SK-N-SH (cell line): ENCODE results near the gene ASTE1. TPM values are rescaled to one million over a fixed set of nuclear protein-coding genes. Genes with fewer than 3 reads are reported as not detected.

Experiments used
- CTCF ChIA-PET: fragments of 300-600, 350-600 bp; formaldehyde crosslinking; extraction: SDS; loops from one replicate; lab custom pipeline; 2021; lab: Yijun Ruan, JAX
- POLR2A ChIA-PET: fragments of 350-600 bp; sonication (Branson Sonifier 250); formaldehyde crosslinking; extraction: SDS; loops from one replicate; lab custom pipeline; 2020; ENCODE audit warnings: antibody characterized with exemption, inconsistent platforms; lab: Yijun Ruan, JAX
- DNase-seq: peaks from one replicate; pipeline ENCODE4 v3.0.0; 2012
- H2AFZ ChIP-seq: fragments of 200-600 bp; sonication (generic); 2 replicates; pipeline ENCODE4 v1.8.1; 2016; ENCODE audit warnings: antibody characterized with exemption, mild to moderate bottlenecking, low read depth
- H3F3A ChIP-seq: fragments of 200-600 bp; sonication (generic); replicated peaks from 2 replicates; pipeline ENCODE3; 2016; ENCODE audit warnings: antibody characterized with exemption, mild to moderate bottlenecking; ENCODE audit not compliant: insufficient read depth
- H3K27ac ChIP-seq, 2 experiments: fragments of 200-500 bp in 1 of 2; fragments of 200-600 bp in 1 of 2; sonication (Bioruptor generic) in 1 of 2; sonication (generic), shearing (Covaris generic) in 1 of 2; 2 replicates each; pipeline versions ENCODE4 v1.5.1 to v1.6.1; 2014 to 2016; ENCODE audit warnings: low read depth in 2 of 2, inconsistent platforms in 1 of 2, low read length in 1 of 2, mild to moderate bottlenecking in 1 of 2, mixed read lengths in 1 of 2
- H3K27me3 ChIP-seq: fragments of 200-600 bp; sonication (generic), shearing (Covaris generic); 2 replicates; pipeline ENCODE4 v1.6.1; 2016; ENCODE audit warnings: mixed run types; ENCODE audit not compliant: insufficient read depth
- H3K36me3 ChIP-seq, 2 experiments: fragments of 200-500 bp in 1 of 2; fragments of 200-600 bp in 1 of 2; sonication (Bioruptor generic) in 1 of 2; sonication (generic) in 1 of 2; replicated peaks in 1 of 2; 2 replicates each; pipeline versions ENCODE3 to v1.5.1; 2014 to 2016; ENCODE audit warnings: low read length in 1 of 2, mild to moderate bottlenecking in 1 of 2; ENCODE audit not compliant: insufficient read depth in 2 of 2, control insufficient read depth in 1 of 2
- H3K4me1 ChIP-seq, 2 experiments: fragments of 200-500 bp in 1 of 2; fragments of 200-600 bp in 1 of 2; sonication (Bioruptor generic) in 1 of 2; sonication (generic), shearing (Covaris generic) in 1 of 2; 2 replicates each; pipeline versions ENCODE4 v1.5.1 to v1.6.1; 2014 to 2016; ENCODE audit warnings: low read depth in 1 of 2, low read length in 1 of 2, mixed run types in 1 of 2; ENCODE audit not compliant: insufficient read depth in 2 of 2, control insufficient read depth in 1 of 2
- H3K4me2 ChIP-seq: fragments of 200-600 bp; sonication (generic), shearing (Covaris generic); 2 replicates; pipeline ENCODE4 v1.6.1; 2017; ENCODE audit warnings: mixed run types
- H3K4me3 ChIP-seq, 2 experiments: fragments of 200-500 bp in 1 of 2; fragments of 200-600 bp in 1 of 2; sonication (Bioruptor generic) in 1 of 2; sonication (generic), shearing (Covaris generic) in 1 of 2; 2 replicates each; pipeline versions ENCODE4 v1.5.1 to v1.8.1; 2014 to 2016; ENCODE audit warnings: low read depth in 2 of 2, inconsistent platforms in 1 of 2, low read length in 1 of 2, mild to moderate bottlenecking in 1 of 2, mixed read lengths in 1 of 2, moderate library complexity in 1 of 2
- H3K79me2 ChIP-seq: fragments of 200-600 bp; sonication (generic); 2 replicates; pipeline ENCODE4 v1.8.1; 2017; ENCODE audit warnings: mild to moderate bottlenecking; ENCODE audit not compliant: insufficient read depth
- H3K9ac ChIP-seq: fragments of 200-600 bp; sonication (generic); 2 replicates; pipeline ENCODE4 v1.6.1; 2017; ENCODE audit warnings: mixed run types
- H3K9me2 ChIP-seq: fragments of 200-600 bp; sonication (generic); 2 replicates; pipeline ENCODE4 v1.6.1; 2017; ENCODE audit warnings: mixed run types
- H3K9me3 ChIP-seq: fragments of 200-600 bp; sonication (generic); 2 replicates; pipeline ENCODE4 v1.6.1; 2017; ENCODE audit warnings: mixed run types, mild to moderate bottlenecking, moderate library complexity
- H4K20me1 ChIP-seq: fragments of 200-600 bp; sonication (generic); 2 replicates; pipeline ENCODE4 v1.6.1; 2017; ENCODE audit warnings: mild to moderate bottlenecking, mixed run types; ENCODE audit not compliant: insufficient read depth
- CTCF ChIP-seq: fragments of 200-600 bp; sonication (generic); IDR thresholded peaks from 2 replicates; pipeline ENCODE4 v1.6.1; 2017; ENCODE audit warnings: antibody characterized with exemption, mild to moderate bottlenecking, moderate library complexity
- ELF1 ChIP-seq: IDR thresholded peaks from 2 replicates; pipeline ENCODE4 v1.4.0; 2012
- EZH2phosphoT487 ChIP-seq: fragments of 200-600 bp; sonication (generic); IDR thresholded peaks from 2 replicates; pipeline ENCODE4 v1.6.1; 2017; ENCODE audit warnings: low read depth, mixed run types, mild to moderate bottlenecking, antibody characterized with exemption, moderate library complexity, borderline replicate concordance
- FOSL2 ChIP-seq: IDR thresholded peaks from 2 replicates; pipeline ENCODE4 v1.4.0; 2012; ENCODE audit warnings: low read depth, mild to moderate bottlenecking, moderate library complexity, borderline replicate concordance
- IRF3 ChIP-seq: fragments of 150-350 bp; IDR thresholded peaks from 2 replicates; pipeline ENCODE4 v1.6.1; 2016; ENCODE audit warnings: mild to moderate bottlenecking, low read depth, low read length
- JUND ChIP-seq: IDR thresholded peaks from 2 replicates; pipeline ENCODE4 v1.4.0; 2012
- MEF2A ChIP-seq: IDR thresholded peaks from 2 replicates; pipeline ENCODE4 v1.4.0; 2012; ENCODE audit warnings: low read depth, borderline replicate concordance
- NRF1 ChIP-seq: IDR thresholded peaks from 2 replicates; pipeline ENCODE4 v1.6.1; 2012; ENCODE audit warnings: low read depth, mild to moderate bottlenecking, low read length
- PBX3 ChIP-seq: IDR thresholded peaks from 2 replicates; pipeline ENCODE4; 2012
- POLR2AphosphoS5 ChIP-seq: IDR thresholded peaks from 2 replicates; pipeline ENCODE4 v1.6.1; 2012; ENCODE audit warnings: low read depth, low read length
- RCOR1 ChIP-seq: fragments of 150-350 bp; IDR thresholded peaks from 2 replicates; pipeline ENCODE4 v1.6.1; 2017; ENCODE audit warnings: antibody characterized with exemption, low read length
- REST ChIP-seq: IDR thresholded peaks from 2 replicates; pipeline ENCODE4 v1.6.1; 2012; ENCODE audit warnings: mild to moderate bottlenecking, low read depth, low read length, moderate library complexity
- SIN3A ChIP-seq: IDR thresholded peaks from 2 replicates; pipeline ENCODE4 v1.6.1; 2012; ENCODE audit warnings: low read depth, mild to moderate bottlenecking, low read length, moderate library complexity, borderline replicate concordance
- TAF1 ChIP-seq: IDR thresholded peaks from 2 replicates; pipeline ENCODE4 v1.6.1; 2012; ENCODE audit warnings: low read depth, mild to moderate bottlenecking, low read length, moderate library complexity, borderline replicate concordance
- TEAD4 ChIP-seq: IDR thresholded peaks from 2 replicates; pipeline ENCODE4 v1.4.0; 2012; ENCODE audit warnings: mild to moderate bottlenecking, borderline replicate concordance; ENCODE audit not compliant: insufficient read depth
- USF2 ChIP-seq: fragments of 150-350 bp; IDR thresholded peaks from 2 replicates; pipeline ENCODE4 v1.6.1; 2017; ENCODE audit warnings: antibody characterized with exemption, low read length, low read depth, borderline replicate concordance
- ZBTB33 ChIP-seq: IDR thresholded peaks from 2 replicates; pipeline ENCODE4 v1.4.0; 2012; ENCODE audit warnings: low read depth, borderline replicate concordance
- WGBS: methylation state at CpG from one replicate; pipeline ENCODE4 v1.1.6; 2017; ENCODE audit warnings: low lambda C conversion rate; 5-methylcytosine and 5-hydroxymethylcytosine counted together
- polyA plus RNA-seq, 3 experiments: library from polyadenylated mRNA; depleted of rRNA; stranded (reverse); fragments of >200 nt; gene quantifications; 2 replicates each; pipeline ENCODE4 v1.2.3, GENCODE V29; 2012

Gene ASTE1
- polyA plus RNA-seq, 1 of the 3 experiments (the other 2 are of a cell fraction), result 3.5 TPM

GRCh38 chr3:131007782-131008181 is 18.8 kb downstream of the ASTE1 start:
- Histone ChIP-seq H3K27ac (no peak overlapping the region), H3K36me3 (peaks cover 38 to 50% of the 10 kb centered on the region in 2 experiments)
- TF ChIP-seq ELF1, result no peak
- TF ChIP-seq USF2, result no peak
- TF ChIP-seq IRF3, result no peak
- TF ChIP-seq NRF1, result no peak
- TF ChIP-seq TAF1, result no peak
- no peak for TF ChIP-seq CTCF
- TF ChIP-seq, all 33 proteins: peak for 0
- ChIA-PET POLR2A (no interaction called here), CTCF (interaction anchor here (0.6 kb wide), 1 partner anchor 322 kb away, joined by 3 read pairs; no protein-coding TSS in a partner anchor)
- H3K9ac ChIP-seq, result no peak overlapping the region
- no peak overlapping the region for H3K4me2 ChIP-seq
- no peaks in the 10 kb centered on the region for H3F3A ChIP-seq
- no peaks in the 10 kb centered on the region for H3K79me2 ChIP-seq
- no peaks in the 10 kb centered on the region for H3K27me3 ChIP-seq
- no peaks in the 10 kb centered on the region for H3K9me2 ChIP-seq
- no peak for DNase-seq
- H3K4me3 ChIP-seq, result no peak overlapping the region
- no peaks in the 10 kb centered on the region for H4K20me1 ChIP-seq
- H3K9me3 ChIP-seq, result no peaks in the 10 kb centered on the region
- no peaks in the 10 kb centered on the region for H3K4me1 ChIP-seq
- H2AFZ ChIP-seq, result no peak overlapping the region
- WGBS, result 100% methylated on average over 2 of the region's 2 CpGs

- no peak overlapping the region for H3K27ac ChIP-seq
- peaks cover 37 to 45% of the 10 kb centered on the region in 2 experiments for H3K36me3 ChIP-seq
- H3K4me3 ChIP-seq, result no peak overlapping the region
- WGBS, result 96% methylated on average over 2 of the region's 2 CpGs
- H4K20me1 ChIP-seq, result no peaks in the 10 kb centered on the region
- no peak overlapping the region for H3K4me2 ChIP-seq
- no peaks in the 10 kb centered on the region for H3K9me2 ChIP-seq
- DNase-seq, result no peak
- no peaks in the 10 kb centered on the region for H3K4me1 ChIP-seq
- H3K79me2 ChIP-seq, result no peaks in the 10 kb centered on the region
- CTCF ChIA-PET, result interaction anchor here (0.6 to 1.4 kb wide), 2 partner anchors 321 to 1027 kb away, joined by 3 to 4 read pairs; no protein-coding TSS in a partner anchor
- H3K9ac ChIP-seq, result no peak overlapping the region
- no peaks in the 10 kb centered on the region for H3K27me3 ChIP-seq
- no peak for TF ChIP-seq FOSL2
- TF ChIP-seq EZH2phosphoT487, result no peak
- no peak for TF ChIP-seq ZBTB33
- no peak for TF ChIP-seq PBX3
- no peak for TF ChIP-seq JUND
- no peak for TF ChIP-seq REST
- TF ChIP-seq RCOR1, result no peak
- TF ChIP-seq MEF2A, result no peak
- TF ChIP-seq POLR2AphosphoS5, result no peak
- TF ChIP-seq SIN3A, result no peak
- TF ChIP-seq TEAD4, result no peak
- no peaks in the 10 kb centered on the region for H3F3A ChIP-seq
- H2AFZ ChIP-seq, result no peak overlapping the region
- H3K9me3 ChIP-seq, result no peaks in the 10 kb centered on the region
- POLR2A ChIA-PET, result no interaction called here
These were observed 19.4 kb downstream of the ASTE1 start for GRCh38 chr3:131007256-131007655.
